Measurements from ENCODE around the gene NHERF2.

Gene NHERF2

GRCh38 chr16:2042171-2042985 lies 15.7 kb downstream of the NHERF2 start:
- no peak for DNase-seq

- no peak for DNase-seq
Observed at GRCh38 chr16:2042986-2043666, 16.4 kb downstream of the NHERF2 start.

- no peak for DNase-seq
Observed at GRCh38 chr16:2043667-2044451, 17.2 kb downstream of the NHERF2 start.

GRCh38 chr16:2044541-2044940 lies 17.8 kb downstream of the NHERF2 start:
- DNase-seq: no peak

- DNase-seq: no peak
Observed at GRCh38 chr16:2045965-2046892, 19.5 kb downstream of the NHERF2 start.

GRCh38 chr16:2046893-2047329 lies 20.2 kb downstream of the NHERF2 start:
- DNase-seq: no peak

- DNase-seq: peak; percentile 93 to 97
Observed at GRCh38 chr16:2047330-2048115, 20.8 kb downstream of the NHERF2 start, which contains the start of the genes NTHL1 and TSC2. Gene NTHL1 (minus strand): TSS chr16:2047834. CDS start chr16:2047823, 11 bp downstream. Gene TSC2 (plus strand): TSS chr16:2047985. CDS start chr16:2048616, 631 bp downstream.

GRCh38 chr16:2048116-2048543 lies 21.4 kb downstream of the NHERF2 start:
- no peak for DNase-seq

- no peak for DNase-seq
Observed at GRCh38 chr16:2053211-2053610, 26.5 kb downstream of the NHERF2 start.

- no peak for DNase-seq
Observed at GRCh38 chr16:2053897-2054296, 27.2 kb downstream of the NHERF2 start.

- no peak for DNase-seq
Observed at GRCh38 chr16:2054543-2055245, 28.0 kb downstream of the NHERF2 start.

- DNase-seq: no peak
Observed at GRCh38 chr16:2056077-2056476, 29.4 kb downstream of the NHERF2 start.

- DNase-seq: no peak
Observed at GRCh38 chr16:2056681-2057407, 30.1 kb downstream of the NHERF2 start.

GRCh38 chr16:2057438-2057837 lies 30.7 kb downstream of the NHERF2 start:
- no peak for DNase-seq

GRCh38 chr16:2058420-2058819 lies 31.7 kb downstream of the NHERF2 start:
- no peak for DNase-seq

GRCh38 chr16:2058872-2059271 lies 32.2 kb downstream of the NHERF2 start:
- no peak for DNase-seq

GRCh38 chr16:2060346-2060745 lies 33.6 kb downstream of the NHERF2 start:
- DNase-seq: no peak

- DNase-seq: no peak
Observed at GRCh38 chr16:2061023-2061422, 34.3 kb downstream of the NHERF2 start.

- DNase-seq: no peak
Observed at GRCh38 chr16:2061526-2061925, 34.8 kb downstream of the NHERF2 start.

GRCh38 chr16:2062801-2063200 lies 36.1 kb downstream of the NHERF2 start:
- no peak for DNase-seq
